Stimulated activated CD4-positive, alpha-beta T cell treated with anti-CD3 and anti-CD28 coated beads, Interleukin-15, amount 100 ng/mL, for 48 hours (primary cell): ENCODE measurements around the gene PTPRJ.

Experiments used
- DNase-seq, 2 donors: peaks; one replicate each; pipeline ENCODE4 v3.0.0-alpha.2; 2020; ENCODE audit warnings: low read depth in 2 of 2

The PTPRJ gene

GRCh38 chr11:47967577-47968525, 12.5 kb upstream of the PTPRJ start:
- DNase-seq: no peak

GRCh38 chr11:47969401-47969800, 11.0 kb upstream of the PTPRJ start:
- no peak for DNase-seq

GRCh38 chr11:47971501-47971900, 8.9 kb upstream of the PTPRJ start:
- no peak for DNase-seq

- no peak for DNase-seq
These were observed 7.2 kb upstream of the PTPRJ start for GRCh38 chr11:47973173-47973572.

- no peak for DNase-seq
These were observed 3.4 kb upstream of the PTPRJ start for GRCh38 chr11:47976931-47977330.

- DNase-seq: no peak
These were observed 2.7 kb upstream of the PTPRJ start for GRCh38 chr11:47977623-47978022.

GRCh38 chr11:47979378-47980087, 826 bp upstream of the PTPRJ start:
- DNase-seq: no peak

GRCh38 chr11:47980907-47981621, 705 bp downstream of the PTPRJ start:
- DNase-seq: no peak

GRCh38 chr11:47981667-47982404, 1.5 kb downstream of the PTPRJ start:
- DNase-seq: no peak

- no peak for DNase-seq
These were observed 2.3 kb downstream of the PTPRJ start for GRCh38 chr11:47982616-47983015.

GRCh38 chr11:47983464-47984397, 3.4 kb downstream of the PTPRJ start:
- no peak for DNase-seq

- DNase-seq: no peak
These were observed 5.9 kb downstream of the PTPRJ start for GRCh38 chr11:47986219-47986618.

GRCh38 chr11:47986742-47987141, 6.4 kb downstream of the PTPRJ start:
- no peak for DNase-seq

GRCh38 chr11:47987310-47987709, 7.0 kb downstream of the PTPRJ start:
- DNase-seq: no peak

- no peak for DNase-seq
These were observed 7.4 kb downstream of the PTPRJ start for GRCh38 chr11:47987781-47988180.

GRCh38 chr11:47989779-47990178, 9.4 kb downstream of the PTPRJ start:
- no peak for DNase-seq

GRCh38 chr11:47991266-47991830, 11.0 kb downstream of the PTPRJ start:
- DNase-seq: no peak

GRCh38 chr11:47991894-47992293, 11.5 kb downstream of the PTPRJ start:
- no peak for DNase-seq

- DNase-seq: no peak
These were observed 12.8 kb downstream of the PTPRJ start for GRCh38 chr11:47992959-47993820.
